Right cardiac atrium (tissue), 5 donors: ENCODE measurements around the gene POLN. TPM values are rescaled to one million over a fixed set of nuclear protein-coding genes. Genes with fewer than 3 reads are reported as not detected.

Source experiments
- ATAC-seq, 2 donors: fragments of 200-7000 bp; cut with Tn5 transposase; one replicate each; pipeline versions ENCODE4 v1.8.0 to v1.9.1; 2020; ENCODE audit warnings: moderate library complexity in 2 of 2, mild to moderate bottlenecking in 1 of 2
- DNase-seq, 3 donors: peaks; one replicate each; pipeline ENCODE4 v3.0.0-alpha.2; 2020
- H3K27ac ChIP-seq: one replicate; pipeline ENCODE4 v1.5.1; 2013; ENCODE audit warnings: mild to moderate bottlenecking, low read length, control low read depth, moderate library complexity
- H3K27me3 ChIP-seq: one replicate; pipeline ENCODE4 v1.6.1; 2013; ENCODE audit not compliant: control insufficient read depth, insufficient read depth
- H3K4me1 ChIP-seq: one replicate; pipeline ENCODE4 v1.6.1; 2013; ENCODE audit warnings: low read length; ENCODE audit not compliant: control insufficient read depth, insufficient read depth
- H3K4me3 ChIP-seq: one replicate; pipeline ENCODE4 v1.5.1; 2013; ENCODE audit warnings: low read length, control low read depth
- H3K9me3 ChIP-seq: one replicate; pipeline ENCODE4 v1.6.1; 2013; ENCODE audit warnings: low read length; ENCODE audit not compliant: control insufficient read depth
- WGBS: extraction: QIAGEN DNeasy Blood & Tissue Kit; methylation state at CpG from one replicate; pipeline ENCODE4 v1.1.7; 2013; 5-methylcytosine and 5-hydroxymethylcytosine counted together
- intact Hi-C, 4 donors: fragments of 100-400 bp; cut with DNase I; formaldehyde crosslinking; loops; one replicate each; pipeline versions ENCODE4 v1.11.0 to v1.14.0; 2022 to 2023
- polyA plus RNA-seq: library from polyadenylated mRNA; stranded (reverse); fragments of 200-250 nt; gene quantifications from one replicate; pipeline ENCODE4 v1.2.3, GENCODE V29; 2013
- total RNA-seq, 4 donors: library from RNA; stranded (reverse); fragmentation: NEBNext Ultra II Directional; extraction: Animal tissue kit (Norgen Biotek cat#: 25700); gene quantifications; one replicate each; pipeline ENCODE4 v1.2.1, GENCODE V29; 2021
- donor health status: healthy with polysubstance abuse.
- donor health status: DM: no; HTN: yes; CAD: no.
- donor health status: DM: no; HTN: no; CAD: no.
- donor health status: DM: no; HTN: yes; CAD: no; lungs with severe emphysema.
- donor health status: DM: yes; HTN: yes; CAD: no.

POLN gene
- total and polyA plus RNA-seq, 5 donors = 1.5 to 5.9 (median 3.8) TPM

DNA sequence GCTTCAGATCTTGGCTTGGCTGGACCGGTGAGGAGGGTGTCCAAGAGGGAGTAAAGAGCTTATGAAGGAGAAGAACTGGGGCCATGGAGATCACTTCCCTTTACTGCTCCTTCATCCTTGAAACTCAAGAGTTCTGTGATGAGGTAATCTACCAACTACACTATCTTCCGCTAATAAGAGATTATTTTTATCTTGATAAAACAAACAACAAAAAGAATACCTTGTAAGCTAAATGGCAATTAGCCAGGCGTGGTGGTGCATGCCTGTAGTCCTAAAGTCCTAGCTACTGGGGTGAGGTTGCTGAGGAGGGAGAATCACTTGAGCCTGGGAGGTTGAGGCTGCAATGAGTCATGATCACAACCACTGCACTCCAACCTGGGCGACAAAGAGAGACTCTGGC lies 47.4 kb downstream of the POLN start:
- no peak for ATAC-seq
- H3K4me1 ChIP-seq = no peaks in the 10 kb centered on the region
- intact Hi-C loops = no loop called here
- 86% methylated on average over 4 of the region's 4 CpGs for WGBS
- no peaks in the 10 kb centered on the region for H3K27me3 ChIP-seq
- no peak for DNase-seq
- no peak overlapping the region for H3K27ac ChIP-seq
- no peaks in the 10 kb centered on the region for H3K9me3 ChIP-seq
- H3K4me3 ChIP-seq = no peak overlapping the region

DNA sequence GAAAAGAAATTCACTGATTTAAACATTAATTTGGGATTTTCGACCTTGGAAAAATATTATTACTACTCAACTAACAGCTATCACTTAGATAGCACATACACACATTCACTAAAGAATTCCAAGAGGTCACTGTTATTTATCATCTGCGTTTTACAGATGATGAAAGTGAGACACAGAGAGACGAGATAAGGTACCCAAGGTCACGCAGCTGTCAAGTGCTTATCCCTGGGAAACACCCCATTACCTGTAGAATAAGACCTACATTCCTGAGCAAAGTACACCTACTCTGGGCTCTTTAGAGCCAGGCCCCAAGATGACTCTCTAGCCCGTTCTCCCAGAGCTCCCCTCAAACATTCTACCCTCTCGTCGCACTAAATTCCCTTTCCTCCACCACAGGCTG lies 48.6 kb downstream of the POLN start:
- H3K4me3 ChIP-seq = no peak overlapping the region
- DNase-seq (no peak), ATAC-seq (no peak)
- no peaks in the 10 kb centered on the region for H3K4me1 ChIP-seq
- H3K9me3 ChIP-seq = no peaks in the 10 kb centered on the region
- WGBS = 68% methylated on average over 7 of the region's 7 CpGs
- intact Hi-C loops = no loop called here
- H3K27me3 ChIP-seq = no peaks in the 10 kb centered on the region
- no peak overlapping the region for H3K27ac ChIP-seq

DNA sequence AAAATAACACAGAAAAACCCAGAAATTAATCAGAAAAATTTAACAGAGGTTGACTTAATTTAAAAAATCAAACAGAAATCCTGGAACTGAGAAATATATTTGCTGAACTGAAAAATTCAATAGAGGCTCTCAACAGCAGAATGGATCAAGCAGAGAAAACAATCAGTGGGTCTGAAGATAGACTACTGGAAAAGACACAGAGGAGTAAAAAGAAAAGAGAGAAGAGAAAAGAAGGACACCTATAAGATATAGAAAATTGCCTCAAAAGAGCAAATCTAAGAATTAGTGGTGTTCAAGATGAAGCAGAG lies 55.1 kb downstream of the POLN start:
- no peaks in the 10 kb centered on the region for H3K4me1 ChIP-seq
- no peaks in the 10 kb centered on the region for H3K27me3 ChIP-seq
- H3K4me3 ChIP-seq = no peak overlapping the region
- intact Hi-C loops = no loop called here
- H3K9me3 ChIP-seq = no peaks in the 10 kb centered on the region
- DNase-seq (no peak), ATAC-seq (no peak)
- H3K27ac ChIP-seq = no peak overlapping the region

DNA sequence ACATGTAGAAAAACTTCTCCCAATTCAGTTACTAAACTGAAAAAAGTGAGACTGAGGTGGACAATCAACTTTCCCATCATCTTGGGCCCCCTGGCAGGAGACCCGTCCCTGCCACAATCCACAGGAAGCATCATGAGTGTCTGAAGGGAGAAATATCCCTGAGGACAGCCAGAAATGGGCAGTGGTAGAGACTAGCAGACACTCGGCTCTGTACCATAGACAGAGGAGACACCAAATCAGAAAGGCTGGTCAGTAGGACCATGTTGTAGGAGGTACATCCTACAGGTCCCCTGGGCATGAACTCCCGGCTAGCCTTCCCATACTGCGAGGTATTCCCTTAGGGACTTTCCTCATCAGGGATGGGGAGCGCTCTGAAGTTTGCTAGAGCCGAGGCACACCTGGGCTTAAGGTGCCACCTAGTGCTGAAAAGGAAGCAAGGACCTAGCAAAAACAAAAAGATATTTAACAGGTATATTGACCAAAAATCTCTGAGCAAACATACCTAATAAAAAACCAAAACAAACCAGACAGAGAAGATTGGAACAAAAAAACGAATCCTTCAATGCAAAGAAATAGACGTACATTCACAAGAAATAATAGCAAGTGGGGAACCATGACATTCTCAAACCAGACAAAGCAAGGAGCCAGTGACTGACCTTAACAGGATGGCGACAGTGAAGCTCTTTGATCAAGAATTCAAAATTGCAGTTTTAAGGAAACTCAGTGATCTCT lies 55.6 kb downstream of the POLN start:
- Histone ChIP-seq H3K27me3 (no peaks in the 10 kb centered on the region), H3K27ac (no peak overlapping the region), H3K4me1 (no peaks in the 10 kb centered on the region), H3K9me3 (no peaks in the 10 kb centered on the region), H3K4me3 (no peak overlapping the region)
- intact Hi-C loops = no loop called here
- no peak for ATAC-seq
- no peak for DNase-seq
- 50% methylated on average over 9 of the region's 9 CpGs for WGBS

DNA sequence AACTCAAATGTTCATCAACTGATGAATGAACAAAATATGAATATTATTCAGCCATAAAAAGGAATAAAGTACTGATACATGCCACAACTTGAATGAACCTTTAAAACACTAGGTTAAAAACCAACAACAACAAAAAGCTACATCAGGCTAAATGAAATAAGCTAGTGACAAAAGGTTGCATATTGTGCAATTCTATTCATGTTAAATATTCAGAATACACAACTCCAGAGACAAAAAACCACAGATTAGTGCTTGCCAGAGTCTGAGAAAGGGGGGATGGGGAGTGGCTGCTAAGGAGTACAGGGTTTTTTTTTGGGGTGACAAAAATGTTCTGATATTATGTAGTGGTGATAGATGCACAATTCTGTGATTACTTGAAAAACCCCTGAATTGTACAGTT lies 58.5 kb downstream of the POLN start:
- H3K4me3 ChIP-seq = no peak overlapping the region
- ATAC-seq (no peak), DNase-seq (no peak)
- no peak overlapping the region for H3K27ac ChIP-seq
- no peaks in the 10 kb centered on the region for H3K9me3 ChIP-seq
- intact Hi-C loops = no loop called here
- H3K27me3 ChIP-seq = no peaks in the 10 kb centered on the region
- H3K4me1 ChIP-seq = no peaks in the 10 kb centered on the region

DNA sequence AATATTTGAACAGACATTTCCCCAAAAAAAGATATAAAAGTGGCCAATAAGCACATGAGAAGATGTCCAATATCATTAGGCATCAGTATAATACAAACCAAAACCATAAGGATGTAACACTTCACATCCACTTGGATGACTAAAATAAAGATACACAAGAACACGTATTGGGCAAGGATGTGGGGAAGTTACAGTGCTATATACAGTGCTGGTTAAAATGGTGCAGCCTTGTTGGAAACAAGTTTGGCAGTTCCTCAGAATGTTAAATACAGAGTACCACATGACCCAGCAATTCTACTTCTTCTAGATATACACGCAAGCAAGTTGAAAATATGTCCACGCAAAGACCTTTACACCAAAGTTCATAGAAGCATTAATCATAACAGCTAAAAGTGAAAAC lies 58.9 kb downstream of the POLN start:
- Histone ChIP-seq H3K27me3 (no peaks in the 10 kb centered on the region), H3K27ac (no peak overlapping the region), H3K4me3 (no peak overlapping the region), H3K9me3 (no peaks in the 10 kb centered on the region), H3K4me1 (no peaks in the 10 kb centered on the region)
- no peak for DNase-seq
- no peak for ATAC-seq
- 92% methylated on average over 3 of the region's 3 CpGs for WGBS
- intact Hi-C loops = no loop called here

DNA sequence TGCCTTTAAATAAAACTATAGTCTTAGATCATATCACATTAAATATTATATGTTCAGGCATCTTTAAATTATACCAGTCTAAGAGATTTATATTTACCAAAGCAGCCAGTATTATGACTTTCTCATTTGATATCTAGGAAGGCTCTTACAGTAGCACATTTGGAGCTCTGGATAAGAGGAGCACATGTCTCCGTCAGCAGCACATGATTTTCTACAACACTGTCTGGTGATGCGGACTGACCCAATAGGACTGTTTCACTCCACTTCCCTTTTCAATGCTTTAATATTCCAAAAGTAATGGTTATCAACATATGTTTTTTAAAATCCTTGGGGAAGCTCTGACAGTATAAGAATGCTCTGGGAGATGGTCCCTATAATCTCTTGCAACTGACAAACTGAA lies 61.5 kb downstream of the POLN start:
- ATAC-seq (no peak), DNase-seq (no peak)
- H3K27ac ChIP-seq = no peak overlapping the region
- no peaks in the 10 kb centered on the region for H3K27me3 ChIP-seq
- H3K9me3 ChIP-seq = no peaks in the 10 kb centered on the region
- intact Hi-C loops = no loop called here
- H3K4me3 ChIP-seq = no peak overlapping the region
- no peaks in the 10 kb centered on the region for H3K4me1 ChIP-seq
- WGBS = 76% methylated on average over 2 of the region's 2 CpGs

DNA sequence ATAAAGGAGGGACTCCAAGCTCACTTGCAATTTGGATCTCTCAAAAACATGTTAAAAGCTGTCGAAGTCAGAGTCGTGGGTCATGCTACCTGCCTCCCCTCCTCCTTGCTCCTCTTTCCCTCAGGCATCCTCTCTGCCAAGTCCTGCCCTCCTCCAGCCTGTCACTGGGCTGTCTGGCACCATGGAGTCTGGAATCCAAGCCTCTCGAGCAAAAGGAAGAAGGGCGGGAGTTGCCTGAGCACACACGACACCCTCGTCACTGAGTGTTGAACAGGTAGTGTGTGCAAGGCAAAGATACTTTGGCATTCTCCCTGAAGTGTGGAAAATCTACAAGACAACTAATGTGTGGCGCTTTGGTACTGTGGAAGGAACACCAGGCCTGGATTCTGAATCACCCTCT lies 62.2 kb downstream of the POLN start:
- intact Hi-C loops = no loop called here
- Histone ChIP-seq H3K4me1 (no peaks in the 10 kb centered on the region), H3K27ac (no peak overlapping the region), H3K4me3 (no peak overlapping the region), H3K9me3 (no peaks in the 10 kb centered on the region), H3K27me3 (no peaks in the 10 kb centered on the region)
- ATAC-seq = no peak
- DNase-seq = no peak
- WGBS = 79% methylated on average over 7 of the region's 7 CpGs

DNA sequence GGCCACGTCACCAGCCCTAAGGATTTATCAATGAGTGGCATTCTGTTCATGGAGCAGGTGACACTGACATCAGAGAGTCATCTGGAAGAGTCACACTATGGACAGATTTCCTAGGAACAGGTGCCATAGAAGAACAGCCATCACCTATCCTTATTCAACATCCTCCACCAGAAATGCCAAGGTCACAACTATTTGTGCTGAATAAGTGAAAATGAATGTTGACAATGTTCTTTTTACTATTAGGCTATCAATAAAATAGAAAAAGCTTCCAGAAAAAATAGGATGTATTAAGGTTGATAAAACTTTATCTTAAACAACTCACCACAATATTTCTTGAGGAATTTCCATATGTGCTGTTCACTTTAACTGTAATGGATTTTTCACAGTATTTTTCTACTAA lies 62.9 kb downstream of the POLN start:
- H3K4me3 ChIP-seq = no peak overlapping the region
- no peaks in the 10 kb centered on the region for H3K9me3 ChIP-seq
- intact Hi-C loops = no loop called here
- H3K27ac ChIP-seq = no peak overlapping the region
- 94% methylated on average over 1 of the region's 1 CpG for WGBS
- H3K4me1 ChIP-seq = no peaks in the 10 kb centered on the region
- H3K27me3 ChIP-seq = no peaks in the 10 kb centered on the region
- DNase-seq (no peak), ATAC-seq (no peak)

DNA sequence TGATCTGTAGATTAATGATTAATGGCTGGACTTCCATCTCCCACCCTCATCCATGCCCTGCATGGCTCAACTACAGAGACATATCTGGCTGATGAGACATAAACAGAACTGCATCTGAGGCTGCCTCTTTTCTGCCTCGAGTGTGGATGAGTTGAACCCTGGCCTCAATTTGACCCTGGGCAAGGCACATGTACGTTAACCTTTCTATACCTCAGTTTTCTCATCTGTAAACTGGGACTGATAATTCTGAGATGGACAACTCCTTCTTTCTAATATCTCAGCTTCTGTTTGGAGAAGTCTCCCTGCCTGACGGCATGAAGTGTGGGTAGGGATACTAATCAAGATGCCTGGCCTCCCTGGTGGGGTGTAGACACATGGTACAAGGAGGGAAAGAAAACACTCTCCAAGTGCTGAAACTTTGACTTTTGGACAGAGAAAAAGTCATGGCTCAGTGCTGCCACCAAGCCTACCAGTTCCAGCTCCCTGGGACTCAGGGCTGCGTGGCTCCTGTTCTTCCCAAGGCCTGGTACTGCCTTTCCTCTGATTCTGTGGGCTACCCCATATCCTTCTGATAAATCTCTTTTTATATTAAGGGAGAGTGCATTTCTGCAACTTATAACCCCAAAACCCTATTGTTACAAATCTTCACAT lies 64.4 kb downstream of the POLN start:
- H3K27me3 ChIP-seq = no peaks in the 10 kb centered on the region
- H3K27ac ChIP-seq = no peak overlapping the region
- H3K4me3 ChIP-seq = no peak overlapping the region
- 88% methylated on average over 4 of the region's 4 CpGs for WGBS
- intact Hi-C loops = no loop called here
- ATAC-seq (no peak), DNase-seq (no peak)
- H3K9me3 ChIP-seq = no peaks in the 10 kb centered on the region
- H3K4me1 ChIP-seq = no peaks in the 10 kb centered on the region

DNA sequence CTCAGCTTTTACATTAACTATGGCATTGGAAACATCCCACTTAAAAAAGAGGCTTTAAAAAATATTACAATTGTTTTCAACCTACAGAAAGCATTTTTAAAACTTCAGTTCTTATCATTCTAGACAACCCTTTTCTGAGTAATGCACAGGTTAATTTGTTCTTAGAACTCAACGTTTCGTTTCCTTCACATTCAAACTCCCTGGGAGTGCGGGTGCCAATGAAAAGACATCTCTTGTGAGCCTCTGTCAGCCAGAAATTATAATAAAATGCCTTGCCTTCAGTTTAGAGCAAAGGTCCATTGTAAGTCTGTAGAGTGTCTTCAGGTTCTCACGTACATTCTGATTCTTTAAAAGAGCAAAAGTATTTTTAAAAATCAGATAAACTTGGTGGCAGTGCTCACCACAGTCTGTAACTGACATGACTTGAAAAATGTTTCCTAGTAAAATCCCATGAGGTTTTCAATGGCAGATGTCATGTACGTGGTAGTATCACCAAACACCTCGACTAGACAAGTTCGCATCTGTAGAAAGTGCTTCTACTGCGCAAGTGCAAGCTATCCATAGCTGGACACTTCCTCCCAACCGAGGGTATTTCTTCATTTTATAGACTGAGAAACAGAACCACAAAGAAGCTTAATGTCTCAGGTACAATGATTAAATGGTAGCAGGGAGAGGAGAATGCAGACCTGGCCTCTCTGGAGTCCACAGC lies 65.8 kb downstream of the POLN start:
- WGBS = 82% methylated on average over 9 of the region's 9 CpGs
- no peak overlapping the region for H3K4me3 ChIP-seq
- no peak for ATAC-seq
- intact Hi-C loops = no loop called here
- no peak for DNase-seq
- no peak overlapping the region for H3K27ac ChIP-seq
- H3K27me3 ChIP-seq = no peaks in the 10 kb centered on the region
- no peaks in the 10 kb centered on the region for H3K4me1 ChIP-seq
- no peaks in the 10 kb centered on the region for H3K9me3 ChIP-seq
